Muscle layer of duodenum (tissue), 2 donors: Measurements from ENCODE around the gene SKIL.
A peak's percentile ranks its signal among the peaks of the same experiment; 100 is the strongest.

Source experiments
- H3K27ac ChIP-seq: one replicate; pipeline ENCODE4 v1.7.0; 2013; ENCODE audit warnings: mild to moderate bottlenecking, low read length
- H3K27me3 ChIP-seq: one replicate; pipeline ENCODE4 v1.7.0; 2013; ENCODE audit warnings: low read depth, mild to moderate bottlenecking, control low read depth, low read length
- H3K36me3 ChIP-seq, 2 donors: one replicate each; pipeline ENCODE4 v1.7.0; 2013; ENCODE audit warnings: low read length in 2 of 2, control low read depth in 1 of 2, mild to moderate bottlenecking in 1 of 2; ENCODE audit not compliant: insufficient read depth in 2 of 2, control insufficient read depth in 1 of 2
- H3K4me1 ChIP-seq, 2 donors: one replicate each; pipeline ENCODE4 v1.7.0; 2013; ENCODE audit warnings: low read length in 2 of 2, mild to moderate bottlenecking in 2 of 2, control low read depth in 1 of 2, moderate library complexity in 1 of 2; ENCODE audit not compliant: insufficient read depth in 2 of 2, control insufficient read depth in 1 of 2
- H3K4me3 ChIP-seq, 2 donors: one replicate each; pipeline ENCODE4 v1.7.0; 2013; ENCODE audit warnings: low read length in 2 of 2, low read depth in 1 of 2, mild to moderate bottlenecking in 1 of 2
- H3K9me3 ChIP-seq, 2 donors: one replicate each; pipeline ENCODE4 v1.7.0; 2013; ENCODE audit warnings: low read length in 2 of 2, control low read depth in 1 of 2, mild to moderate bottlenecking in 1 of 2; ENCODE audit not compliant: control insufficient read depth in 1 of 2
- donor health status: healthy.

SKIL gene, protein sequence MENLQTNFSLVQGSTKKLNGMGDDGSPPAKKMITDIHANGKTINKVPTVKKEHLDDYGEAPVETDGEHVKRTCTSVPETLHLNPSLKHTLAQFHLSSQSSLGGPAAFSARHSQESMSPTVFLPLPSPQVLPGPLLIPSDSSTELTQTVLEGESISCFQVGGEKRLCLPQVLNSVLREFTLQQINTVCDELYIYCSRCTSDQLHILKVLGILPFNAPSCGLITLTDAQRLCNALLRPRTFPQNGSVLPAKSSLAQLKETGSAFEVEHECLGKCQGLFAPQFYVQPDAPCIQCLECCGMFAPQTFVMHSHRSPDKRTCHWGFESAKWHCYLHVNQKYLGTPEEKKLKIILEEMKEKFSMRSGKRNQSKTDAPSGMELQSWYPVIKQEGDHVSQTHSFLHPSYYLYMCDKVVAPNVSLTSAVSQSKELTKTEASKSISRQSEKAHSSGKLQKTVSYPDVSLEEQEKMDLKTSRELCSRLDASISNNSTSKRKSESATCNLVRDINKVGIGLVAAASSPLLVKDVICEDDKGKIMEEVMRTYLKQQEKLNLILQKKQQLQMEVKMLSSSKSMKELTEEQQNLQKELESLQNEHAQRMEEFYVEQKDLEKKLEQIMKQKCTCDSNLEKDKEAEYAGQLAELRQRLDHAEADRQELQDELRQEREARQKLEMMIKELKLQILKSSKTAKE

DNA sequence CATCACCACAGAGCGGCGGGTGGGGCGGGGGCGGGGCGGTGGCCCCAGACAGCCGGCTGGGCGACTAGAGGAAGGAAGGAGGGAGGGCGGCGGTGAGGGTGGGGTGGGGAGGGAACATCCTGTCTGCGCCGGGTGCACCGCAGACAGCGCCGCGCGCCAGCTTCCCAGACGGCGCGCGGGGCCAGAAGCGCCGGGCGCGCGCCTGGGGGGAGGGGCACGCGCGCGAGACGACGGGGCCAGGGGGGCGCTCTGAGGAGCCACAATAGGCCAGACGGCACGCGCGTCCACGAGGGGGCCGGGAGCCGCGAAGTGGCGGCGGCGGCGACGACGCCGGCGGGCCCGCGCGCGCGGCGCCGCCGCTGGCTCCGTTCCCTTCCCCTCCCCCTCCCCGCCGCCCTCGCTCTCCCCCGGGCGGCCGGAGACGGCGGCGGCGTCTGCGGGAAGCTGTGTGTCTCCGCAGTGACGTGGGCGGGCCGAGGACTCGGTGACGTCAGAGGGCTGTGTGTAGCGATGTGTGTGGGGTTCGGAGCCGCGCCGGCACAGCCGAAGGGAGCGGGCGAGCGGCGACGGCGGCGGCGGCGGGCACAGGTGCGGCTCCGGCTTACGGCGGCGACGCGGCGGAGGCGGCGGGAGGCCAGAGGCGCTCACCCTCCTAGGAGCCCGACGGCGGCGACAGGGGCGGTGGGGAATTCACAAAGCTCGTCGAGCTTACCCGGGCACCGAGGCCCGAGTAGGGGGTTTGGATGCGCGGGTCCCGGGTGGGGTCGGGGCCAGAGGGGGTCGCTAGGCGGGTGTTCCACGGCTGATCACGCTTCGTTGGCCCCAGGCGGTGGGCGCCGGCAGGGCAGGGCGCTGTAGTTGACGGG is at the start of gene SKIL:
SKIL (plus strand) TSS at position 540 of the 866 bp plus-strand sequence. CDS start 2,617 bp downstream, outside the sequence.
- H3K4me1 ChIP-seq: peaks cover 7 to 27% of the 10 kb centered on the region in 2 donors

DNA sequence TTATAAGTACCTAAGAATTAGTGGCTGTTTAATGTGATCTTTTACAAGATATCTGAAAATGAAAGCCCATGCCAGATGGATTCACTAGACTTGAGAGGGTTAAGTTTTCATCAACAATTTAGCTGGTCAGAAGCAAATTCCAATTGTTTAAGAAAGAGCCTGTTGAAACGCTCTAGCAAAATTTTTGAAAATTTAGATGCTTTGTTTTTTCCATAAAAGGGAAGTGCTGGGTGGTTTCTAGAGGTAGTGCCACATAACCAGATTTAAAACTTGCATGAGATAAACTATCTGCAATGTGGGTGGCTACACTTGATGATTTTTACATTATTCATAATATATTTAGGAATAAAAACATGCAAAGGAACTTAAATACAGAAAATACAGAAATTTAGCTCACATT is 48.5 kb upstream of the SKIL start:
- Histone ChIP-seq H3K27ac (no peak overlapping the region), H3K4me3 (no peak overlapping the region), H3K36me3 (no peaks in the 10 kb centered on the region), H3K4me1 (no peaks in the 10 kb centered on the region), H3K27me3 (no peaks in the 10 kb centered on the region), H3K9me3 (no peaks in the 10 kb centered on the region)

More for the DNA sequence above, at the start of gene SKIL:
- Histone ChIP-seq H3K9me3 (no peaks in the 10 kb centered on the region), H3K36me3 (peaks cover 0 to 10% of the 10 kb centered on the region in 2 donors), H3K4me3 (peak within 1 kb of the TSS; percentile 76 to 90), H3K27ac (peak within 1 kb of the TSS; percentile 93), H3K27me3 (no peaks in the 10 kb centered on the region)

DNA sequence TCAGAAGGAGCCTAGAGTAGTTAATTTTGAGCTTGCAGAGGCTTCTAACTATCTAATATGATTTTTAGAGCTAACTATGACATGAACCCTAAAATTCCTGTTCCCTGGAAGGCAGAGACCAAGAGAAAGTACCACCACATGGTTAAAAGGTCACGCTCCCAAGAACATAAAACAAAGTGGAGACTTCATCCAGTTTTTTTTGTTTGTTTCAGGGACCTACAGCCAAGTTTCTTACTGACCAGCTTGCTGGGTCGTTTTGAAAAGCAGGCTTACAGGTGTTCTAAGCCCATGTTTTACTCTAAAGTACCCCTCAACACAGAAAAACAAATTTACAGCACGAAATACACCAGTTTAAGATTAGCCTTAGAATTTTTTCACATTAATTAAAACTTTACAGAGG is 39.6 kb upstream of the SKIL start:
- Histone ChIP-seq H3K27ac (no peak overlapping the region), H3K27me3 (no peaks in the 10 kb centered on the region), H3K4me3 (no peak overlapping the region), H3K9me3 (no peaks in the 10 kb centered on the region), H3K4me1 (no peaks in the 10 kb centered on the region), H3K36me3 (no peaks in the 10 kb centered on the region)

DNA sequence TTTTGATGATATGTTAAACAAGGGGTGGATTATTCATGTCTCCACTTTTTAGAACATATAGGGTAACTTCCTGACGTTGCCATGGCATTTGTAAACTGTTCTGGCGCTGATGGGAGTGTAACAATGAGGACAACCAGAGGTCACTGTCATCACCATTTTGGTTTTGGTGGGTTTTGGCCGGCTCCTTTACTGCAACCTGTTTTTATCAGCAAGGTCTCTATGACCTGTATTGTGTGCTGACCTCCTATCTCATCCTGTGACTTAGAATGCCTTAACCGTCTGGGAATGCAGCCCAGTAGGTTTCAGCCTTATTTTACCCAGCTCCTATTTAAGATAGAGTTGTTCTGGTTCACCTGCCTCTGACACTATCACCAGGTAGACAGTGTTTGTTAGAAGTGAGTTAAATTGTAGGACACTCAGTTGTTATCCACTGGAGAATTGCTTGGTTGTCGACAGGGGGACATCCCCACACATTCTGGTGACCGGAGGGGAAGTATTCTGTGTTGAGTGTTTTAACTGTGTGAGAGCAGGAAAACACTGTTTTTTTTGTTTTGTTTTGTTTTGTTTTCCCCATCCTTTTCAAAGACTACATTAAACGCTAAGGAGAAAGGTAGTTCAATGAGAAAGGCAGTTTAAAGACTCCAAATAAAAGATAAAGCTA is 36.9 kb upstream of the SKIL start:
- H3K9me3 ChIP-seq: no peaks in the 10 kb centered on the region
- H3K4me3 ChIP-seq: no peak overlapping the region
- no peak overlapping the region for H3K27ac ChIP-seq
- H3K27me3 ChIP-seq: no peaks in the 10 kb centered on the region
- H3K4me1 ChIP-seq: no peaks in the 10 kb centered on the region
- no peaks in the 10 kb centered on the region for H3K36me3 ChIP-seq

DNA sequence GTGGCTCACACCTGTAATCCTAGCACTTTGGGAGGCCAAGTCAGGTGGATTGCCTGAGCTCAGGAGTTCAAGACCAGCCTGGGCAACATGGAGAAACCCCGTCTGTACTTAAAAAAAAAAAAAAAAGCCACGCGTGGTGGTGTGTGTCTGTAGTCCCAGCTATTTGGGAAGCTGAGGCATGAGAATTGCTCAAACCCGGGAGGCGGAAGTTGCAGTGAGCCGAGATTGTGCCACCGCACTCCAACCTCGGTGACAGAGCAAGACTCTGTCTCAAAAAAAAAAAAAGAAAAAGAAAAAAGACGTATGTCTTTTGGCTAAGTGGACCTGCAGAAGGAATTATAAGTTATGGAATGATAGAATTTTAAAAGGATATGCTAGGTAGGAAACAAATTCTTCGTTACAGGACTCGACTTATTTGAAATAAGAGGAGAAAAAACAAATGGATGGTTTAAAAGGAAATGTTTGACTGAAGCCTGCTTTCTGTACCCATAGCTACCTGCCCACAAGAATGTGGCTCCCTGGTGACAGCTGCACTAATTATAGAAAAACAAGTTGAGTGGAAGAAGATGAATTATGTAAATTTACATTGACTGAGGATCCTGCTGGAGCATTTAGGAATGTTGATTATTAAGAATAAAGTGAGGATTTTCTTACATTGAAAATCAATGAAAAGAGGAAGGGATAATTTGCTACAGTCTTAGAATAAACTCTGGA is 36.0 kb upstream of the SKIL start:
- H3K4me3 ChIP-seq: no peak overlapping the region
- no peak overlapping the region for H3K27ac ChIP-seq
- no peaks in the 10 kb centered on the region for H3K36me3 ChIP-seq
- no peaks in the 10 kb centered on the region for H3K27me3 ChIP-seq
- no peaks in the 10 kb centered on the region for H3K9me3 ChIP-seq
- no peaks in the 10 kb centered on the region for H3K4me1 ChIP-seq

DNA sequence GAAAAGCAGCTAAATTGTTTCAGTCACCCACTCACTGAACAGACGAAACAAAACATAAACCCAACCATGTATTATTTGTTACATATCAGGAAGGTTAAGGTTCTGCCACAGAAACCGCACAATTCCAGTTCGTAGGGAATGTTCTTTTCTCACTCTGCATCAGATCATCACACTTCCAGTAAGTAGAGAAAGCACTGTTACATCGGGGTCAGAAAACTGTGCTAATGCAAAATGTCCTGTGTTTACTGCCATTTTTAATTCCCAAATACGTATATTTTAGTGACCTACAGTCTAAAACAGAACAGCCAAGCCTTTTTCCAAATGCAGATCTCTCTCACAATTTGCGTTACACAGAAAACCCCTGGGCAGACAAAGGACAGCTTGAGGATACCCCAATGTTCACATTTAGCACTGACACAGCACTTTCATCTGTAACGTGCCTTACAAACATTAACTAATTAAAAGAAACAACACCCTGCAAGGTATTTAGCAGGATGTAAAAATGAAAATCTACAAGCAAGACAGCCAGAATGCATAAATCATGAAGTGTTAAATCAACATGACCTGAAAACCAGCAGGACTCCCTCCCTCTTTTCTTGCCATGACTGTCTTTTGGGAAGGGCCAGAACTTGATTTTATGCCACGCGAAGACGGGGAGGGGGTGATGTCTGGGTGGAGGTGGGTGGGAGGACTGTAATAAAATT is 34.8 kb upstream of the SKIL start:
- Histone ChIP-seq H3K36me3 (no peaks in the 10 kb centered on the region), H3K9me3 (no peaks in the 10 kb centered on the region), H3K27me3 (no peaks in the 10 kb centered on the region), H3K4me1 (no peaks in the 10 kb centered on the region), H3K4me3 (no peak overlapping the region), H3K27ac (no peak overlapping the region)

DNA sequence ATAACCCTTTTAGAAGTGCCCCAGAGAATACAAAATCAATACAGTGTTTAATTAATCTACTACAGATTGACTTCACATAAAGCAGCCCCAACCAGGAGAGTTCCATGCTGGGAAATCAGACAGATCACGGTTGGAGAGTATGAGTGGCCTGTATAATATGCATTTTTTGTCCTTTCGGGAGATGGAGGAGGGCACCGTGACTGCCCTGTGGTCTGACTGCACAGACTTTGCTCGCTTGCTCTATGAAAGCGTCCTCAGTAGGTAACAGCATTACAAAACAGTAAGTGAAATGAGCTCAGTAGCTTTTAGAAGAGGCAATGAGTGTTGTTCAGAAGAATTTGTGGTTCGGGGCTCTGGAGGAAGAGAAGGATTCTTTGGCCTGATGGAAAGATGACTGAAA is 34.2 kb upstream of the SKIL start:
- no peaks in the 10 kb centered on the region for H3K27me3 ChIP-seq

DNA sequence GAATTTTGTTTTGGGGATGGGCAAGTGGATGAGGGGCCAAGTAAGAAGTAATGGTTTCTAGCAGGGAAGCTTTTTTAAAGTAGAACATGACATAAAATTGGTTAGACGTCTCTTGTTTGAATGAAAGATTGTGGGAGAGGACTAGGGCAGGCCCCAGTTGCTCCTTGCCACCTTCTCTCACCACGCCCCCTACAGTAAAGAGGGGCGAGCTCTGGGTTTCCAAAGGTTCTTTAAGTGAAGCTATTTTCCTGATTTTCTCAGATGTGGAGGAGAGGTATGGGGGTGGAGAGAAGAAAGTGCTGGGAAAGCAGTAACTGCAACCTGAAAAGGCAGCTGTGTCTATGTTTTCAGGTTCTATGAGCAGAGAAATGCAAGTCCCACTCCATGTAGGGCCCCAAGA is 32.6 kb upstream of the SKIL start:
- Histone ChIP-seq H3K9me3 (no peaks in the 10 kb centered on the region), H3K27ac (no peak overlapping the region), H3K4me3 (no peak overlapping the region), H3K36me3 (no peaks in the 10 kb centered on the region), H3K4me1 (no peaks in the 10 kb centered on the region), H3K27me3 (no peaks in the 10 kb centered on the region)

More for the DNA sequence above, 34.2 kb upstream of the SKIL start:
- H3K27ac ChIP-seq: no peak overlapping the region
- H3K36me3 ChIP-seq: no peaks in the 10 kb centered on the region
- no peak overlapping the region for H3K4me3 ChIP-seq
- no peaks in the 10 kb centered on the region for H3K9me3 ChIP-seq
- no peaks in the 10 kb centered on the region for H3K4me1 ChIP-seq

DNA sequence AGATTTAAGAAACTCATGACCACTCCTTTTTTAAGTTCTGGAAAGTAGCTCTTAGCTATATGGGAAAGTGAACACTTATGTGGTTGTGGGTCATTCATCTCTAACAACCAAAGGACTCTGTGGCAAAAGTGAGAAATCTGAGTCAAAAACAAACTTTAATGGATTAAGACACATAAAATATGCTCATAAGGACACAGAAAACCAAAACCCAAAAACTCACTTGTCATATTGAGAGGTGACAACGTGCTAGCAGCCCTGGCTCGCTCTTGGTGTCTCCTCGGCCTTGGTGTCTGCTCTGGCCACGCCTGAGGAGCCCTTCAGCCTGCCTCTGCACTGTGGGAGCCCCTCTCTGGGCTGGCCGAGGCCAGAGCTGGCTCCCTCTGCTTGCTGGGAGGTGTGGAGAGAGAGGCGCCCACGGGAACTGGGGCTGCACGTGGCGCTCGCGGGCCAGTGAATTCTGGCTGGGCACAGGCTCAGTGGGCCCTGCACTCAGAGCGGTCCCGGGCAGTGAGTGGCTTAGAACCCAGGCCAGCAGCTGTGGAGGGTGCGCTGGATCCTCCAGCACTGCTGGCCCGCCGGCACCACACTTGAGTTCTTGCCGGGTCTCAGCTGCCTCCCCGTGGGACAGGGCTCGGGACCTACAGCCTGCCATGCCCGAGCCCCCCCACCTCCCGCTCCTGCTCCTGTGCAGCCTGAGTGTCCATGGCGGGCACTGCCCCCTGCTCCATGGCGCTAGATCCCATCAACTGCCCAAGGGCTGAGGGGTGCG is 30.3 kb upstream of the SKIL start:
- Histone ChIP-seq H3K9me3 (no peaks in the 10 kb centered on the region), H3K27ac (no peak overlapping the region), H3K36me3 (no peaks in the 10 kb centered on the region), H3K4me1 (no peaks in the 10 kb centered on the region), H3K27me3 (no peaks in the 10 kb centered on the region), H3K4me3 (no peak overlapping the region)
